GM23338 (cell line): ENCODE measurements around the gene KLHL9. TPM values are rescaled to one million over a fixed set of nuclear protein-coding genes. Genes with fewer than 3 reads are reported as not detected.

Experiments
- ATAC-seq: fragments of 200-7000 bp; cut with Tn5 transposase; 3 replicates; pipeline ENCODE4 v1.9.1; 2020
- DNase-seq: peaks from one replicate; pipeline ENCODE4 v3.0.0-alpha.2; 2015; ENCODE audit warnings: low spot score
- H2AFZ ChIP-seq: fragments of 200-600 bp; sonication (generic); 2 replicates; pipeline ENCODE4 v1.8.0; 2016; ENCODE audit warnings: antibody characterized with exemption, mild to moderate bottlenecking, moderate library complexity
- H3F3A ChIP-seq: fragments of 200-600 bp; sonication (generic); replicated peaks from 2 replicates; pipeline ENCODE4 v1.8.0; 2017; ENCODE audit warnings: antibody characterized with exemption, mixed run types, low read depth
- H3K27ac ChIP-seq: fragments of 200-600 bp; sonication (generic); 2 replicates; pipeline ENCODE4 v1.6.1; 2016; ENCODE audit warnings: low read depth
- H3K27me3 ChIP-seq: fragments of 200-600 bp; sonication (generic); 2 replicates; pipeline ENCODE4 v1.8.0; 2016; ENCODE audit warnings: mild to moderate bottlenecking, mixed run types, moderate library complexity; ENCODE audit not compliant: insufficient read depth
- H3K36me3 ChIP-seq: fragments of 200-600 bp; sonication (generic); 2 replicates; pipeline ENCODE4 v1.8.0; 2016; ENCODE audit warnings: mild to moderate bottlenecking; ENCODE audit not compliant: insufficient read depth
- H3K4me1 ChIP-seq: fragments of 200-600 bp; sonication (generic); 2 replicates; pipeline ENCODE4 v1.8.0; 2016; ENCODE audit warnings: mild to moderate bottlenecking, moderate library complexity; ENCODE audit not compliant: insufficient read depth
- H3K4me2 ChIP-seq: fragments of 200-600 bp; sonication (generic); 2 replicates; pipeline ENCODE4 v1.7.1; 2017; ENCODE audit warnings: mixed run types
- H3K4me3 ChIP-seq: fragments of 200-600 bp; sonication (generic); 2 replicates; pipeline ENCODE4 v1.6.1; 2016; ENCODE audit warnings: mixed run types
- H3K79me2 ChIP-seq: fragments of 200-600 bp; sonication (generic); replicated peaks from 2 replicates; pipeline ENCODE4 v1.8.0; 2017; ENCODE audit warnings: mild to moderate bottlenecking; ENCODE audit not compliant: insufficient read depth
- H3K9me2 ChIP-seq: fragments of 200-600 bp; sonication (generic); 2 replicates; pipeline ENCODE4 v1.8.0; 2017; ENCODE audit not compliant: insufficient read depth
- H4K20me1 ChIP-seq: fragments of 200-600 bp; sonication (generic); replicated peaks from 2 replicates; pipeline ENCODE4 v1.8.0; 2017; ENCODE audit warnings: mild to moderate bottlenecking; ENCODE audit not compliant: insufficient read depth
- H3K27ac Mint-ChIP-seq: 2 replicates; pipeline ENCODE4 v1.8.0; 2020; ENCODE audit warnings: inconsistent platforms, mild to moderate bottlenecking, moderate library complexity, mixed read lengths
- H3K27me3 Mint-ChIP-seq: 3 replicates; pipeline ENCODE4 v1.8.0; 2022; ENCODE audit warnings: low read depth, mild to moderate bottlenecking, moderate library complexity, mixed read lengths, inconsistent platforms; ENCODE audit not compliant: insufficient read depth, poor library complexity
- H3K36me3 Mint-ChIP-seq: 3 replicates; pipeline ENCODE4 v1.8.0; 2021; ENCODE audit warnings: low read depth, mild to moderate bottlenecking, inconsistent platforms, moderate library complexity, mixed read lengths
- H3K4me1 Mint-ChIP-seq: 3 replicates; pipeline ENCODE4 v1.8.0; 2020; ENCODE audit warnings: mild to moderate bottlenecking, inconsistent platforms, mixed read lengths
- H3K4me3 Mint-ChIP-seq: 3 replicates; pipeline ENCODE4 v1.8.0; 2021; ENCODE audit warnings: moderate library complexity, mild to moderate bottlenecking, inconsistent platforms, mixed read lengths
- H3K9me3 Mint-ChIP-seq: 3 replicates; pipeline ENCODE4 v1.8.0; 2020; ENCODE audit warnings: moderate library complexity, mild to moderate bottlenecking, inconsistent platforms, mixed read lengths
- CREB1 ChIP-seq: fragments of 250-450 bp; sonication (Bioruptor Pico); IDR thresholded peaks from 2 replicates; pipeline ENCODE4 v1.5.0; 2020; ENCODE audit warnings: low read depth, mild to moderate bottlenecking, moderate library complexity
- EZH2 ChIP-seq: fragments of 200-600 bp; sonication (generic); IDR thresholded peaks from one replicate; pipeline ENCODE4 v1.8.0; 2017; ENCODE audit warnings: antibody characterized with exemption, mild to moderate bottlenecking, low read depth; ENCODE audit not compliant: unreplicated experiment
- EZH2phosphoT487 ChIP-seq: fragments of 200-600 bp; sonication (generic); IDR thresholded peaks from one replicate; pipeline ENCODE4 v1.8.1; 2018; ENCODE audit warnings: antibody characterized with exemption; ENCODE audit not compliant: unreplicated experiment
- JUNB ChIP-seq: IDR thresholded peaks from one replicate; pipeline ENCODE4 v1.6.1; 2016; ENCODE audit warnings: antibody characterized with exemption; ENCODE audit not compliant: unreplicated experiment
- NANOG ChIP-seq: IDR thresholded peaks from 2 replicates; pipeline ENCODE4 v1.6.1; 2016; ENCODE audit warnings: antibody characterized with exemption, borderline replicate concordance
- POLR2AphosphoS5 ChIP-seq: IDR thresholded peaks from 2 replicates; pipeline ENCODE4 v1.6.1; 2016; ENCODE audit warnings: antibody characterized with exemption, low read depth
- STAT1 ChIP-seq: IDR thresholded peaks from one replicate; pipeline ENCODE4 v1.6.1; 2016; ENCODE audit warnings: antibody characterized with exemption; ENCODE audit not compliant: unreplicated experiment
- ZNF331 ChIP-seq: fragments of 250-450 bp; sonication (Bioruptor Pico); IDR thresholded peaks from 2 replicates; pipeline ENCODE4 v1.5.0; 2020; ENCODE audit warnings: low read depth, mild to moderate bottlenecking, moderate library complexity
- ZNF462 ChIP-seq: fragments of 250-450 bp; sonication (Bioruptor Pico); IDR thresholded peaks from 2 replicates; pipeline ENCODE4 v1.5.0; 2020; ENCODE audit warnings: mild to moderate bottlenecking, moderate library complexity
- polyA plus RNA-seq: library from polyadenylated mRNA; unstranded; fragments of >200 nt; fragmentation: Nextera tagmentation; extraction: Ambion mirVana; gene quantifications from 2 replicates; pipeline ENCODE4 v1.2.1, GENCODE V29; 2016
- total RNA-seq: library from RNA; depleted of rRNA; stranded (reverse); fragments of >200 nt; shearing (Covaris generic); gene quantifications from 2 replicates; pipeline ENCODE4 v1.2.3, GENCODE V29; 2014
- TF ChIP-seq, protein P1 (sequence below): IDR thresholded peaks from one replicate; pipeline ENCODE4 v1.6.1; 2018; ENCODE audit warnings: antibody characterized with exemption; ENCODE audit not compliant: unreplicated experiment

Gene KLHL9
- total and polyA plus RNA-seq, 2 experiments from 2014 or later: 9.1 to 24.0 TPM

DNA sequence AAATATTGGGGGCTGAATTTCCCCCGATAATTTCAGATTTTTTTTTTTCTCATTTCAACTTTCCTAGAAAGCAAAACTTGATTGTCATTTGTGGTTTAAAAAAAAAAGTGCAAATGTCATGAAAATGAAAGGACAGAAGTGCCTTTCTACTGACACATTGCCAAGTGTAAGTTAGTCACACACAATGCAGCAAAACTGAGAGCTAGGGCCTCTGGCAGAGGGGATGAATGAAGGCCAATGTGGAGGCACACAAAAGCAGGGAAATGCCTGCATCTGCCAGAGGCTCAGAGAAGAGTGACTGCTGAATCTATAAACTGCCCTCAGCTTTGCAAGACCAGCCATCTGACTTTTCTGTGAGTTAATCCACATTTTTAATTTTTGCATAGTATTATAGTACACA, 23.3 kb downstream of the KLHL9 start:
- TF ChIP-seq, protein P1, sequence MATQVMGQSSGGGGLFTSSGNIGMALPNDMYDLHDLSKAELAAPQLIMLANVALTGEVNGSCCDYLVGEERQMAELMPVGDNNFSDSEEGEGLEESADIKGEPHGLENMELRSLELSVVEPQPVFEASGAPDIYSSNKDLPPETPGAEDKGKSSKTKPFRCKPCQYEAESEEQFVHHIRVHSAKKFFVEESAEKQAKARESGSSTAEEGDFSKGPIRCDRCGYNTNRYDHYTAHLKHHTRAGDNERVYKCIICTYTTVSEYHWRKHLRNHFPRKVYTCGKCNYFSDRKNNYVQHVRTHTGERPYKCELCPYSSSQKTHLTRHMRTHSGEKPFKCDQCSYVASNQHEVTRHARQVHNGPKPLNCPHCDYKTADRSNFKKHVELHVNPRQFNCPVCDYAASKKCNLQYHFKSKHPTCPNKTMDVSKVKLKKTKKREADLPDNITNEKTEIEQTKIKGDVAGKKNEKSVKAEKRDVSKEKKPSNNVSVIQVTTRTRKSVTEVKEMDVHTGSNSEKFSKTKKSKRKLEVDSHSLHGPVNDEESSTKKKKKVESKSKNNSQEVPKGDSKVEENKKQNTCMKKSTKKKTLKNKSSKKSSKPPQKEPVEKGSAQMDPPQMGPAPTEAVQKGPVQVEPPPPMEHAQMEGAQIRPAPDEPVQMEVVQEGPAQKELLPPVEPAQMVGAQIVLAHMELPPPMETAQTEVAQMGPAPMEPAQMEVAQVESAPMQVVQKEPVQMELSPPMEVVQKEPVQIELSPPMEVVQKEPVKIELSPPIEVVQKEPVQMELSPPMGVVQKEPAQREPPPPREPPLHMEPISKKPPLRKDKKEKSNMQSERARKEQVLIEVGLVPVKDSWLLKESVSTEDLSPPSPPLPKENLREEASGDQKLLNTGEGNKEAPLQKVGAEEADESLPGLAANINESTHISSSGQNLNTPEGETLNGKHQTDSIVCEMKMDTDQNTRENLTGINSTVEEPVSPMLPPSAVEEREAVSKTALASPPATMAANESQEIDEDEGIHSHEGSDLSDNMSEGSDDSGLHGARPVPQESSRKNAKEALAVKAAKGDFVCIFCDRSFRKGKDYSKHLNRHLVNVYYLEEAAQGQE: no peak
- TF ChIP-seq CREB1 (no peak), ZNF462 (CRISPR knock-in tag) (no peak), STAT1 (no peak), POLR2AphosphoS5 (no peak), EZH2 (no peak), JUNB (no peak), ZNF331 (CRISPR knock-in tag) (no peak), NANOG (no peak), EZH2phosphoT487 (no peak)
- Mint-ChIP-seq H3K4me1 (peaks cover 2% of the 10 kb centered on the region; the same call in 1 of the 3 replicates), H3K27ac (no peak overlapping the region), H3K9me3 (peaks cover 10% of the 10 kb centered on the region; the same call in 2 of the 3 replicates), H3K4me3 (no peak overlapping the region), H3K27me3 (peaks cover 2% of the 10 kb centered on the region), H3K36me3 (peaks cover 4% of the 10 kb centered on the region; the same call in 1 of the 3 replicates)
- Histone ChIP-seq H3K4me2 (no peak overlapping the region), H3K27me3 (no peaks in the 10 kb centered on the region), H2AFZ (no peak overlapping the region), H3K27ac (no peak overlapping the region), H4K20me1 (no peaks in the 10 kb centered on the region), H3K4me3 (no peak overlapping the region), H3K9me2 (no peaks in the 10 kb centered on the region), H3K36me3 (no peaks in the 10 kb centered on the region), H3F3A (no peaks in the 10 kb centered on the region), H3K4me1 (no peaks in the 10 kb centered on the region), H3K79me2 (no peaks in the 10 kb centered on the region)
- DNase-seq: no peak
- ATAC-seq: no peak
